Heart left ventricle (tissue), 16 donors: Measurements from ENCODE around the gene TTC33. TPM values are rescaled to one million over a fixed set of nuclear protein-coding genes. Genes with fewer than 3 reads are reported as not detected.
"Not testable (repeated sequence)": the region's sequence is repeated elsewhere in the genome, so short reads cannot be mapped to it uniquely, and the experiment has no call there.

Source experiments
- ATAC-seq, 4 donors: fragments of 200-7000 bp; cut with Tn5 transposase; one replicate each; pipeline ENCODE4 v1.9.1; 2020 to 2022; ENCODE audit warnings: moderate library complexity in 4 of 4, mild to moderate bottlenecking in 3 of 4, moderate number of reproducible peaks in 1 of 4
- DNase-seq, 5 donors: peaks; one replicate each; pipeline ENCODE4 v3.0.0-alpha.2; 2020
- H3K27ac ChIP-seq, 12 donors: fragments of 200-600 bp; sonication (generic) in 4 of 12; one replicate each; pipeline versions ENCODE4 v1.5.0 to v1.8.0; 2016 to 2022; ENCODE audit warnings: mild to moderate bottlenecking in 2 of 12
- H3K27me3 ChIP-seq, 9 donors: fragments of 200-600 bp; sonication (generic) in 2 of 9; one replicate each; pipeline versions ENCODE4 v1.5.1 to v1.8.0; 2016 to 2022; ENCODE audit warnings: mild to moderate bottlenecking in 3 of 9
- H3K36me3 ChIP-seq, 9 donors: fragments of 200-600 bp; sonication (generic) in 2 of 9; one replicate each; pipeline versions ENCODE4 v1.5.0 to v1.8.0; 2018 to 2022; ENCODE audit warnings: mild to moderate bottlenecking in 2 of 9
- H3K4me1 ChIP-seq, 12 donors: fragments of 200-600 bp; sonication (generic) in 4 of 12; one replicate each; pipeline versions ENCODE4 v1.5.0 to v1.8.0; 2016 to 2022; ENCODE audit warnings: mild to moderate bottlenecking in 3 of 12
- H3K4me3 ChIP-seq, 12 donors: fragments of 200-600 bp; sonication (generic) in 4 of 12; one replicate each; pipeline versions ENCODE4 v1.5.0 to v1.8.0; 2017 to 2022; ENCODE audit warnings: mild to moderate bottlenecking in 9 of 12, moderate library complexity in 4 of 12
- H3K9me3 ChIP-seq, 12 donors: fragments of 200-600 bp; sonication (generic) in 4 of 12; one replicate each; pipeline versions ENCODE4 v1.5.0 to v1.8.0; 2016 to 2022; ENCODE audit warnings: mild to moderate bottlenecking in 1 of 12
- POLR2A ChIP-seq, 2 donors: fragments of 450-650 bp; IDR thresholded peaks; one replicate each; pipeline ENCODE4 v1.6.1; 2017; ENCODE audit warnings: antibody characterized with exemption in 2 of 2, mild to moderate bottlenecking in 2 of 2, moderate library complexity in 2 of 2
- WGBS, 4 donors: extraction: QIAGEN DNeasy Blood & Tissue Kit in 2 of 4; methylation state at CpG; one replicate each; pipeline versions ENCODE4 v1.1.5 to v1.1.7; 2013 to 2018; 5-methylcytosine and 5-hydroxymethylcytosine counted together
- intact Hi-C, 10 donors: fragments of 100-400 bp; cut with DNase I; formaldehyde crosslinking; loops; one replicate each; pipeline versions ENCODE4 v1.11.1 to v1.14.2; 2022
- polyA plus RNA-seq, 2 donors: library from polyadenylated mRNA; stranded (reverse); fragments of 200-250 nt; gene quantifications; one replicate each; pipeline ENCODE4 v1.2.3, GENCODE V29; 2013
- total RNA-seq, 9 donors: library from RNA; depleted of rRNA in 2 of 9; stranded (reverse); fragments of >200 nt in 2 of 9; fragmentation: NEBNext Ultra II Directional in 3 of 9; extraction: Animal tissue kit (Norgen Biotek cat#: 25700) in 3 of 9; gene quantifications; one replicate each; pipeline versions ENCODE4 v1.1.0 to v1.2.4, GENCODE V29; 2016 to 2023
- TF ChIP-seq, protein P1 (sequence below), 12 donors: fragments of 200-600 bp; sonication (generic) in 4 of 12; IDR thresholded peaks; one replicate each; pipeline versions ENCODE4 v1.5.0 to v1.8.0; 2018 to 2022; ENCODE audit warnings: antibody characterized with exemption in 12 of 12, mild to moderate bottlenecking in 5 of 12
- donor health status: ischemic (EF 13 %, LVEDD 7.1; RV severe dilation, severe dysfunction).
- donor health status: healthy with polysubstance abuse.
- donor health status: DM: no; HTN: yes; CAD: no.
- donor health status: DM: no; HTN: no; CAD: no.
- donor health status: ischemic (EF 25% LVEDD 6.9; RV normal size, moderate dysfunction).
- donor health status: ischemic (EF 25% LVEDD 5.7; RV mildly dilated, moderate dysfunction).
- donor health status: healthy.
- donor health status: DM: yes; HTN: yes; CAD: no.
- donor health status: ischemic (EF 35%, LVEDD 5.7; RV mildly dilated, moderate dysfunction).
- donor health status: nonischemic (EF 11% LVEDD 7.7; RV severe dilation, severe dysfunction).
- donor health status: DM: yes; HTN: yes; CAD: no.
- donor health status: PGD.
- donor health status: ischemic (EF 29% LVEDD 5.4; RV normal size, mild dysfunction).
- donor health status: nonischemic (EF 23%, LVEDD 6.1; RV moderate dilation, normal function).

Gene TTC33
- total and polyA plus RNA-seq, 11 donors, result 5.6 to 20.0 (median 14.2) TPM

DNA sequence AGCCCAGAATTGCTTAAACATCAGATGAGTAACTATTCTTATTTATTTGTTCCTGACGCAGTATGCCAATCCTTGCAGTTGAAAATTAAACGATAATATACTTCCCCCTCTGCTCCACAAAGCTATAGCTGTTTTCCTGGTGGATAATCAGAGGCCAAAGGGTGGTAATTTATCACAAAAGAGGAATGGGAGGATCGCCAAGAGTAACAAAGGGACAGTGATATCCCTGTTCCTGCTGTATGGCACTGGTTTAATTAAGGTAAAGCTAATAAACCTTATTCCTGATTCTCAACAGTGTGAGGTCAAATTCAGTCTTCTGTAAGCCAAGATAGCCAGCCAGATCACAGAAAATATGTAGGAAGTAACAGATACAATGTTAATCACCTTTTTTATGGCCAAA, 109.5 kb downstream of the TTC33 start:
- WGBS, 4 donors, result 58 to 71% (median 61%) methylated on average over 3 of the region's 3 CpGs
- TF ChIP-seq POLR2A (IDR thresholded peaks at IDR 0.05), result no peak
- TF ChIP-seq, protein P1, sequence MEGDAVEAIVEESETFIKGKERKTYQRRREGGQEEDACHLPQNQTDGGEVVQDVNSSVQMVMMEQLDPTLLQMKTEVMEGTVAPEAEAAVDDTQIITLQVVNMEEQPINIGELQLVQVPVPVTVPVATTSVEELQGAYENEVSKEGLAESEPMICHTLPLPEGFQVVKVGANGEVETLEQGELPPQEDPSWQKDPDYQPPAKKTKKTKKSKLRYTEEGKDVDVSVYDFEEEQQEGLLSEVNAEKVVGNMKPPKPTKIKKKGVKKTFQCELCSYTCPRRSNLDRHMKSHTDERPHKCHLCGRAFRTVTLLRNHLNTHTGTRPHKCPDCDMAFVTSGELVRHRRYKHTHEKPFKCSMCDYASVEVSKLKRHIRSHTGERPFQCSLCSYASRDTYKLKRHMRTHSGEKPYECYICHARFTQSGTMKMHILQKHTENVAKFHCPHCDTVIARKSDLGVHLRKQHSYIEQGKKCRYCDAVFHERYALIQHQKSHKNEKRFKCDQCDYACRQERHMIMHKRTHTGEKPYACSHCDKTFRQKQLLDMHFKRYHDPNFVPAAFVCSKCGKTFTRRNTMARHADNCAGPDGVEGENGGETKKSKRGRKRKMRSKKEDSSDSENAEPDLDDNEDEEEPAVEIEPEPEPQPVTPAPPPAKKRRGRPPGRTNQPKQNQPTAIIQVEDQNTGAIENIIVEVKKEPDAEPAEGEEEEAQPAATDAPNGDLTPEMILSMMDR (IDR thresholded peaks at IDR 0.05), result no peak
- no peak for ATAC-seq
- Histone ChIP-seq H3K27ac (no peak overlapping the region), H3K4me3 (no peak overlapping the region), H3K9me3 (peaks cover 0 to 3% (median 0%) of the 10 kb centered on the region in 12 donors), H3K36me3 (no peaks in the 10 kb centered on the region), H3K27me3 (no peaks in the 10 kb centered on the region), H3K4me1 (peaks cover 0 to 22% (median 0%) of the 10 kb centered on the region in 12 donors)
- intact Hi-C loops, result no loop called here
- no peak for DNase-seq

DNA sequence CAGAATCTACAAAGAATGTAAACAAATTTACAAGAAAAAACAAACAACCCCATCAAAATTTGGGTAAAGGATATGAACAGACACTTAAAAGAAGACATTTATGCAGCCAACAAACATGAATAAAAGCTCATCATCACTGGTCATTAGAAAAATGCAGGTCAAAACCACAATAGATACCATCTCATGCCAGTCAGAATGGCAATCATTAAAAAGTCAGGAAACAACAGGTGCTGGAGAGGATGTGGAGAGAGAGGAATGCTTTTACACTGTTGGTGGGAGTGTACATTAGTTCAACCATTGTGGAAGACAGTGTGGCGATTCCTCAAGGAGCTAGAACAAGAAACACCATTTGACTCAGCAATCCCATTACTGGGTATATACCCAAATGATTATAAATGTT, 116.2 kb downstream of the TTC33 start:
- H3K4me3 ChIP-seq, DNase-seq, H3K4me1 ChIP-seq, intact Hi-C loops, H3K27me3 ChIP-seq, ATAC-seq, H3K27ac ChIP-seq, H3K36me3 ChIP-seq: not testable (repeated sequence)
- 88 to 96% (median 93%) methylated on average over 1 of the region's 1 CpG for WGBS, 4 donors
- H3K9me3 ChIP-seq, result peaks cover 0 to 49% (median 12%) of the 10 kb centered on the region in 12 donors

DNA sequence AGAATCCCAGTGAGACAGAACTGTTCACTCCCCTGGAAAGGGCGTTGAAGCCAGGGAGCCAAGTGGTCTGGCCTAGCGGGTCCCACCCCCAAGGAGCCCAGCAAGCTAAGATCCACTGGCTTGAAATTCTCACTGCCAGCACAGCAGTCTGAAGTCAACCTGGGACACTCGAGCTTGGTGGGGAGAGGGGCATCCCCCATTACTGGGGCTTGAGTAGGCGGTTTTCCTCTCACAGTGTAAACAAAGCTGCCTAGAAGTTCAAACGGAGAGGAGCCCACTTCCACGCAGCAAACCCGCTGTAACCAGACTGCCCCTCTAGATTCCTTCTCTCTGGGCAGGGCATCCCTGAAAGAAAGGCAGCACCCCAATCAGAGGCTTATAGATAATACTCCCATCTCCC, 121.2 kb downstream of the TTC33 start:
- H3K27me3 ChIP-seq, result no peaks in the 10 kb centered on the region
- WGBS, 4 donors, result 73 to 87% (median 82%) methylated on average over 6 to 7 of the region's 7 CpGs
- H3K4me1 ChIP-seq, result no peaks in the 10 kb centered on the region
- DNase-seq (no peak), ATAC-seq (no peak)
- no peak overlapping the region for H3K27ac ChIP-seq
- H3K9me3 ChIP-seq, result peaks cover 0 to 36% (median 12%) of the 10 kb centered on the region in 12 donors
- H3K4me3 ChIP-seq, result no peak overlapping the region
- TF ChIP-seq POLR2A (IDR thresholded peaks at IDR 0.05), result no peak
- TF ChIP-seq, protein P1 (IDR thresholded peaks at IDR 0.05), result no peak
- no peaks in the 10 kb centered on the region for H3K36me3 ChIP-seq
- intact Hi-C loops, result loop anchor here in 1 of 10 donors (5.0 kb wide), 1 partner anchor 38 kb away; no protein-coding TSS in a partner anchor

DNA sequence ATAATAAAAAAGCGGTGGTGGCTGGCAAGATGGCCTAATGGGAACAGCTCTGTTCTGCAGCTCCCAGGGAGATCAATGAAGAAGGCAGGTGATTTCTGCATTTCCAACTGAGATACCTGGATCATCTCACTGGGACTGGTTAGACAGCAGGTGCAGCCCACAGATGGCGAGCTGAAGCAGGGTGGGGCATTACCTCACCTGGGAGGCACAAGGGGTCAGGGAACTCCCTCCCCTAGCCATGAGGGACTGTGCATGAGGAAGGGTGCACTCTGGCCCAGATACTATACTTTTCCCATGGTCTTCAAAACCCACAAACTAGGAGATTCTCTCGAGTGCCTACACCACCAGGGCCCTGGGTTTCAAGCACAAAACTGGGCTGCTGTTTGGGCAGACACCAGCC, 121.6 kb downstream of the TTC33 start:
- no peak overlapping the region for H3K27ac ChIP-seq
- peaks cover 0 to 32% (median 12%) of the 10 kb centered on the region in 12 donors for H3K9me3 ChIP-seq
- no peaks in the 10 kb centered on the region for H3K4me1 ChIP-seq
- 72 to 98% (median 82%) methylated on average over 3 of the region's 3 CpGs for WGBS, 4 donors
- no peaks in the 10 kb centered on the region for H3K36me3 ChIP-seq
- no peak overlapping the region for H3K4me3 ChIP-seq
- TF ChIP-seq, protein P1 (IDR thresholded peaks at IDR 0.05), result no peak
- TF ChIP-seq POLR2A (IDR thresholded peaks at IDR 0.05), result no peak
- intact Hi-C loops, result loop anchor here in 1 of 10 donors (5.0 kb wide), 1 partner anchor 38 kb away; no protein-coding TSS in a partner anchor
- ATAC-seq (no peak), DNase-seq (no peak)
- no peaks in the 10 kb centered on the region for H3K27me3 ChIP-seq

DNA sequence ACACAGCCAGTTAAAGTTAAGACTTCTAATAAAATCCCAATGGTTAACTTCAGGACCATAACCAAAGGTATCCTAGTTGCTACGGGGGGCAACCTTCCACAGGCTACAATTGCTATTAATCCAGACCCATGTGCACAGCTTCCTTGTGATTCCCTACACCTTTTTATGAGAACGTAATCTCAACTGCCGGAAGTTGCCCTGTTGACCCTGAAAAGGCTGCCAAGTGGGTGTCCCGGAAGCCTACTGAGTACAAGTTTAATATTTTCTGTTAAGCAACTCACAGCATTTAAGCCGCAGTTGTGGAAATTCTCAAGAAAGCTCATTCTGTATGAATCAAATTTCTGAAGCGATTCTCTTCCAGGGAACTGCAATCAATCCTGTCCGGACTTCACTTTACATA, 124.5 kb downstream of the TTC33 start:
- ATAC-seq, result no peak
- Histone ChIP-seq H3K27ac (no peak overlapping the region), H3K4me1 (peaks cover 0 to 17% (median 0%) of the 10 kb centered on the region in 12 donors), H3K9me3 (peaks cover 0 to 11% (median 1%) of the 10 kb centered on the region in 12 donors), H3K36me3 (no peaks in the 10 kb centered on the region), H3K27me3 (no peaks in the 10 kb centered on the region), H3K4me3 (no peak overlapping the region)
- 61 to 83% (median 69%) methylated on average over 7 of the region's 7 CpGs for WGBS, 4 donors
- DNase-seq, result no peak
- no peak for TF ChIP-seq POLR2A (IDR thresholded peaks at IDR 0.05)
- TF ChIP-seq, protein P1 (IDR thresholded peaks at IDR 0.05), result no peak
- intact Hi-C loops, result loop anchor here in 1 of 10 donors (5.0 kb wide), 1 partner anchor 41 kb away; no protein-coding TSS in a partner anchor
